Endodermal cell (in vitro differentiated cells): Measurements from ENCODE around the gene STYX. TPM values are rescaled to one million over a fixed set of nuclear protein-coding genes. Genes with fewer than 3 reads are reported as not detected.
A peak's percentile ranks its signal among the peaks of the same experiment; 100 is the strongest.

Experiments used
- DNase-seq: peaks from one replicate; pipeline ENCODE4 v3.0.0-alpha.2; 2017
- H3K27ac ChIP-seq: 2 replicates; pipeline ENCODE4 v1.5.1; 2013; ENCODE audit warnings: mild to moderate bottlenecking, low read depth, low read length, moderate library complexity
- H3K27me3 ChIP-seq: 2 replicates; pipeline ENCODE4 v1.6.1; 2013; ENCODE audit warnings: mild to moderate bottlenecking, low read length, moderate library complexity; ENCODE audit not compliant: insufficient read depth, control insufficient read depth, poor library complexity, severe bottlenecking
- H3K36me3 ChIP-seq: 2 replicates; pipeline ENCODE4 v1.7.0; 2013; ENCODE audit warnings: mild to moderate bottlenecking, low read length, moderate library complexity; ENCODE audit not compliant: control insufficient read depth, insufficient read depth
- H3K4me1 ChIP-seq: one replicate; pipeline ENCODE4 v1.7.0; 2013; ENCODE audit warnings: low read length; ENCODE audit not compliant: control insufficient read depth, insufficient read depth
- H3K4me3 ChIP-seq: 2 replicates; pipeline ENCODE4 v1.5.1; 2013; ENCODE audit warnings: mild to moderate bottlenecking, low read length, moderate library complexity
- H3K9ac ChIP-seq: 2 replicates; pipeline ENCODE4 v1.6.1; 2013; ENCODE audit warnings: mild to moderate bottlenecking, low read length, moderate library complexity; ENCODE audit not compliant: poor library complexity, severe bottlenecking; ENCODE audit errors: extremely low read depth
- H3K9me3 ChIP-seq: 2 replicates; pipeline ENCODE4 v1.6.1; 2013; ENCODE audit warnings: mild to moderate bottlenecking, low read length, moderate library complexity; ENCODE audit not compliant: control insufficient read depth
- H3K27ac Mint-ChIP-seq: 2 replicates; pipeline ENCODE4 v1.8.0; 2020; ENCODE audit warnings: mixed read lengths
- H3K27me3 Mint-ChIP-seq: 2 replicates; pipeline ENCODE4 v1.8.0; 2021; ENCODE audit warnings: mild to moderate bottlenecking, mixed read lengths; ENCODE audit not compliant: insufficient read depth
- H3K36me3 Mint-ChIP-seq: 2 replicates; pipeline ENCODE4 v1.8.0; 2020; ENCODE audit warnings: low read depth, mixed read lengths
- H3K4me1 Mint-ChIP-seq: 2 replicates; pipeline ENCODE4 v1.8.0; 2020; ENCODE audit warnings: mixed read lengths
- H3K4me3 Mint-ChIP-seq: 2 replicates; pipeline ENCODE4 v1.8.0; 2020; ENCODE audit warnings: mild to moderate bottlenecking, moderate library complexity, mixed read lengths
- H3K9me3 Mint-ChIP-seq: 2 replicates; pipeline ENCODE4 v1.8.0; 2020; ENCODE audit warnings: mild to moderate bottlenecking, mixed read lengths
- WGBS, 2 experiments: methylation state at CpG; one replicate each; pipeline versions ENCODE4 v1.1.5 to v1.1.7; 2013; ENCODE audit warnings: missing lambda C conversion rate in 2 of 2, mixed read lengths in 1 of 2; ENCODE audit not compliant: insufficient coverage in 1 of 2, insufficient read length in 1 of 2; 5-methylcytosine and 5-hydroxymethylcytosine counted together
- total RNA-seq, 2 donors: library from RNA; stranded (reverse); fragmentation: NEBNext Ultra II Directional in 1 of 2; extraction: Animal tissue kit (Norgen Biotek cat#: 25700) in 1 of 2; gene quantifications; 2 replicates in 1 of 2; 3 replicates in 1 of 2; pipeline ENCODE4 v1.2.1, GENCODE V29; 2021
- TF ChIP-seq, protein P1 (sequence below): fragments of 200-600 bp; sonication (generic); conservative IDR thresholded peaks from 2 replicates; pipeline ENCODE4 v1.5.0; 2021; ENCODE audit warnings: antibody characterized with exemption, mild to moderate bottlenecking

STYX gene
- total RNA-seq, 2 donors from 2014 or later = 27.3 to 28.2 TPM

- no peaks in the 10 kb centered on the region for H3K9me3 ChIP-seq
- H3K27ac ChIP-seq = no peak overlapping the region
- no peaks in the 10 kb centered on the region for H3K4me1 ChIP-seq
- H3K27me3 ChIP-seq = no peaks in the 10 kb centered on the region
- H3K36me3 Mint-ChIP-seq = peaks cover 36% of the 10 kb centered on the region
- H3K4me3 ChIP-seq = no peak overlapping the region
- no peaks in the 10 kb centered on the region for H3K27me3 Mint-ChIP-seq
- H3K4me3 Mint-ChIP-seq = no peak overlapping the region
- TF ChIP-seq, protein P1, sequence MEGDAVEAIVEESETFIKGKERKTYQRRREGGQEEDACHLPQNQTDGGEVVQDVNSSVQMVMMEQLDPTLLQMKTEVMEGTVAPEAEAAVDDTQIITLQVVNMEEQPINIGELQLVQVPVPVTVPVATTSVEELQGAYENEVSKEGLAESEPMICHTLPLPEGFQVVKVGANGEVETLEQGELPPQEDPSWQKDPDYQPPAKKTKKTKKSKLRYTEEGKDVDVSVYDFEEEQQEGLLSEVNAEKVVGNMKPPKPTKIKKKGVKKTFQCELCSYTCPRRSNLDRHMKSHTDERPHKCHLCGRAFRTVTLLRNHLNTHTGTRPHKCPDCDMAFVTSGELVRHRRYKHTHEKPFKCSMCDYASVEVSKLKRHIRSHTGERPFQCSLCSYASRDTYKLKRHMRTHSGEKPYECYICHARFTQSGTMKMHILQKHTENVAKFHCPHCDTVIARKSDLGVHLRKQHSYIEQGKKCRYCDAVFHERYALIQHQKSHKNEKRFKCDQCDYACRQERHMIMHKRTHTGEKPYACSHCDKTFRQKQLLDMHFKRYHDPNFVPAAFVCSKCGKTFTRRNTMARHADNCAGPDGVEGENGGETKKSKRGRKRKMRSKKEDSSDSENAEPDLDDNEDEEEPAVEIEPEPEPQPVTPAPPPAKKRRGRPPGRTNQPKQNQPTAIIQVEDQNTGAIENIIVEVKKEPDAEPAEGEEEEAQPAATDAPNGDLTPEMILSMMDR = no peak
- H3K36me3 ChIP-seq = peaks cover 82% of the 10 kb centered on the region
- WGBS, 2 experiments = 93 to 96% methylated on average over 6 of the region's 7 CpGs
- no peak overlapping the region for H3K27ac Mint-ChIP-seq
- H3K9me3 Mint-ChIP-seq = no peaks in the 10 kb centered on the region
- H3K9ac ChIP-seq = no peak overlapping the region
- no peak for DNase-seq
- no peaks in the 10 kb centered on the region for H3K4me1 Mint-ChIP-seq
Measured at GRCh38 chr14:52778702-52779101, 48.7 kb downstream of the STYX start.

DNA sequence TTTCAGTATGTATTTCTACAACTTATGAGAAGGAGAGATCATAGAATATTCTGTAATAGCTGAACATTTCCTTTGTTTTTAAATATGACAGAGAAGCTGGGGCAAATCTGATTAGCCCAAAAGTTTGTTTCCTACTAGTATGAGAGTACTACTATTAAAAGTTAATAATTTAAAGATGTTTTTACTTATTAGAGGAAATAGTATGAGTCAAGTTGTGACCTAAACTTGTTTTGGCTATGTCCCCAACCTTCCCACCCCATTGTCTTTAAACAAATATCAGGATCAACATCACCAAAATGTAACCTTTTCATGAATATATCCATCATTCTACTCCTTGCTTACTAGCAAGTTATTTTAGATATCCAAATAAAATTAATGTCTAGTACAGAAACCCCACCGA is 50.9 kb downstream of the STYX start:
- WGBS, 2 experiments = 100% methylated on average over 1 of the region's 1 CpG; no CpG with 5 or more reads in 1 of the 2 experiments
- H3K4me3 Mint-ChIP-seq = no peak overlapping the region
- H3K9ac ChIP-seq = no peak overlapping the region
- DNase-seq = no peak
- H3K27ac ChIP-seq = no peak overlapping the region
- no peak overlapping the region for H3K4me3 ChIP-seq
- no peaks in the 10 kb centered on the region for H3K27me3 ChIP-seq
- no peaks in the 10 kb centered on the region for H3K9me3 Mint-ChIP-seq
- H3K36me3 Mint-ChIP-seq = peaks cover 36% of the 10 kb centered on the region
- no peaks in the 10 kb centered on the region for H3K9me3 ChIP-seq
- H3K4me1 Mint-ChIP-seq = no peaks in the 10 kb centered on the region
- TF ChIP-seq, protein P1 = no peak
- H3K27me3 Mint-ChIP-seq = no peaks in the 10 kb centered on the region
- no peaks in the 10 kb centered on the region for H3K4me1 ChIP-seq
- peaks cover 79% of the 10 kb centered on the region for H3K36me3 ChIP-seq
- H3K27ac Mint-ChIP-seq = peak overlapping the region; percentile 77

- H3K4me3 Mint-ChIP-seq = no peak overlapping the region
- no peaks in the 10 kb centered on the region for H3K4me1 Mint-ChIP-seq
- H3K27me3 Mint-ChIP-seq = no peaks in the 10 kb centered on the region
- no peak overlapping the region for H3K4me3 ChIP-seq
- H3K36me3 Mint-ChIP-seq = peaks cover 36% of the 10 kb centered on the region
- H3K9me3 ChIP-seq = no peaks in the 10 kb centered on the region
- no peaks in the 10 kb centered on the region for H3K9me3 Mint-ChIP-seq
- no peaks in the 10 kb centered on the region for H3K27me3 ChIP-seq
- no peak overlapping the region for H3K9ac ChIP-seq
- H3K27ac Mint-ChIP-seq = no peak overlapping the region
- H3K36me3 ChIP-seq = peaks cover 73% of the 10 kb centered on the region
- no peak overlapping the region for H3K27ac ChIP-seq
- no peaks in the 10 kb centered on the region for H3K4me1 ChIP-seq
- no peak for DNase-seq
- TF ChIP-seq, protein P1 = no peak
- WGBS, 2 experiments = no CpG with 5 or more reads among the region's 1 CpG
Measured at GRCh38 chr14:52781629-52782028, 51.7 kb downstream of the STYX start.
